Measurements from ENCODE around the gene TFIP11. TPM values are rescaled to one million over a fixed set of nuclear protein-coding genes. Genes with fewer than 3 reads are reported as not detected.

The TFIP11 gene
- total and polyA plus RNA-seq, 3 experiments from 2014 or later, result 41.5 to 58.8 (median 53.9) TPM

DNA sequence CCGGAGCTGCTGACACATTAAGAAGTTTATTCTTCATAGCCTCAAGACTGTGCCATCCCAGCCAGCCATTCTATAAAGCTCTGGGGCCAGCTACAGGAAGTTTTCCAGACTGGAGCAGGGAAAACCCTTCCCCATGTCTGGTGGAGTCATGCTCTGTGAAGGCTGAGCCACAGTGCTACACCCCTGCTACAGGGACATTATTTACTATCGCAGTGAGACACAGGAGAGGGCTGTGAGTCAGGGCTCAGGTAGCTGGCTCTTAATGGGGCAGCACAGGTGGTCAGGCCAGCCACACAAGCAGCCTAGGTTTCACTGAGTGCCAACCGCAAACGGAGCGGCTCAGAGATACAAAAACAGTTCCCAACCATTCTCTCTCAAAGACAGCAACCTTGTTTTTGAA lies 40.8 kb downstream of the TFIP11 start:
- Mint-ChIP-seq H3K4me3 (no peak overlapping the region), H3K36me3 (peaks cover 14 to 88% (median 26%) of the 10 kb centered on the region in 3 donors), H3K27me3 (no peaks in the 10 kb centered on the region), H3K9me3 (no peaks in the 10 kb centered on the region), H3K27ac (peak overlapping the region in 1 of 8 donors; percentile 54), H3K4me1 (peaks cover 0 to 6% (median 5%) of the 10 kb centered on the region in 3 donors)
- H3K4me3 ChIP-seq (ENCODE audit: low read length), result no peak overlapping the region
- no peak overlapping the region for H3K27ac ChIP-seq (ENCODE audit: low read depth, low read length)
- H3K36me3 ChIP-seq (ENCODE audit: insufficient read depth, low read length), result peaks cover 55% of the 10 kb centered on the region
- H3K4me1 ChIP-seq (ENCODE audit: insufficient read depth, low read length), result no peaks in the 10 kb centered on the region
- CTCF ChIA-PET, result interaction anchor here (0.8 kb wide), 1 partner anchor 10 kb away, joined by 3 read pairs; no protein-coding TSS in a partner anchor
- no peaks in the 10 kb centered on the region for H3K9me3 ChIP-seq (ENCODE audit: low read length)
- DNase-seq, result no peak
- H3K27me3 ChIP-seq (ENCODE audit: insufficient read depth, low read length, poor library complexity, severe bottlenecking), result no peaks in the 10 kb centered on the region
- POLR2A ChIA-PET, result no interaction called here

DNA sequence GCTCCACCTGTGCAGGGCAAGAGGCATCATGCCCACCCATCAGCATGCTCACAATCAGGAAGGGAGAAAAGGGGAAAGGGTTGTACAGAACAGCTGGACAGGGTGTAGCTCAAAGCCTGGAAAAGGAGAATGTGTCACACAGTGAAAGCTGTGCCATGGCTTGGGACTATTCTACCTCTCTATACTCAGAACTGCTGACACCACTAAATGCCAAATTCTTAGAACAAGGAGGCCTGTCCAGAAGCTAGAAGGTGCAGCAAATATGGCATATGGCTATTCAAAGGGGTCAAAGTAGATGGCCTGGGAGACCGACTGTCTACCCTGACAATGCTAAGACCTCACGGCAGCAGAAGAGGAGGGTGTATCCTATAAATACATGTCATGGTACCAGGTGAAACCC lies 41.5 kb downstream of the TFIP11 start:
- Histone ChIP-seq H3K36me3 (ENCODE audit: insufficient read depth, low read length) (peaks cover 59% of the 10 kb centered on the region), H3K9me3 (ENCODE audit: low read length) (no peaks in the 10 kb centered on the region), H3K27me3 (ENCODE audit: insufficient read depth, low read length, poor library complexity, severe bottlenecking) (no peaks in the 10 kb centered on the region), H3K27ac (ENCODE audit: low read depth, low read length) (no peak overlapping the region), H3K4me3 (ENCODE audit: low read length) (no peak overlapping the region), H3K4me1 (ENCODE audit: insufficient read depth, low read length) (no peaks in the 10 kb centered on the region)
- ChIA-PET POLR2A (no interaction called here), CTCF (no interaction called here)
- Mint-ChIP-seq H3K4me1 (peaks cover 0 to 5% (median 4%) of the 10 kb centered on the region in 3 donors), H3K36me3 (peaks cover 14 to 92% (median 28%) of the 10 kb centered on the region in 3 donors), H3K27me3 (no peaks in the 10 kb centered on the region), H3K4me3 (no peak overlapping the region), H3K27ac (no peak overlapping the region), H3K9me3 (no peaks in the 10 kb centered on the region)
- no peak for DNase-seq

DNA sequence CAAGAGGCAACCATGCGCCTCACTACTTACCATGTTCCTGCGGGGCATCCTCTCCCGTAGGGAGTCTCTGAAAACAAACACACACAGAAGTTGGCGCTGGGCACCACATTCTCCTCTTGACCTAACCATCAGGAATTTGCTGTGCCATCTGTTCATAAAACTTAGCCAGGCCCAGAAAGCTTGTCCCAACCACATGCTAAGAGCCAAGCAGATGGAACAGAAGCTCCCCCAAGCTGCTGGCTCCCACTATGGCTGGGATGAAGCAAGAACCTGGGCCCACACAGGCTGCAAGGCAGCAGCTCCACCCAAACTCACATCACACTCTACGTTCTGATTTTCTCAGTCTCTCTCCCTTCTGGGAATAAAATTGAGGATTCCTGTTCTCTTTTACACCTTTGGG lies 46.1 kb downstream of the TFIP11 start:
- ChIA-PET CTCF (interaction anchor here (1.3 kb wide), 1 partner anchor 102 kb away, joined by 3 read pairs; no protein-coding TSS in a partner anchor), POLR2A (no interaction called here)
- no peak for DNase-seq
- Histone ChIP-seq H3K9me3 (ENCODE audit: low read length) (no peaks in the 10 kb centered on the region), H3K36me3 (ENCODE audit: insufficient read depth, low read length) (peaks cover 65% of the 10 kb centered on the region), H3K4me1 (ENCODE audit: insufficient read depth, low read length) (no peaks in the 10 kb centered on the region), H3K4me3 (ENCODE audit: low read length) (no peak overlapping the region), H3K27ac (ENCODE audit: low read depth, low read length) (no peak overlapping the region), H3K27me3 (ENCODE audit: insufficient read depth, low read length, poor library complexity, severe bottlenecking) (no peaks in the 10 kb centered on the region)
- no peaks in the 10 kb centered on the region for H3K27me3 Mint-ChIP-seq
- peaks cover 0 to 2% (median 2%) of the 10 kb centered on the region in 3 donors for H3K4me1 Mint-ChIP-seq
- peak overlapping the region in 1 of 8 donors; percentile 50 for H3K27ac Mint-ChIP-seq
- H3K4me3 Mint-ChIP-seq, result no peak overlapping the region
- H3K9me3 Mint-ChIP-seq, result no peaks in the 10 kb centered on the region
- peaks cover 8 to 93% (median 23%) of the 10 kb centered on the region in 3 donors for H3K36me3 Mint-ChIP-seq

GRCh38 chr22:26464312-26464711 lies 48.0 kb downstream of the TFIP11 start:
- Histone ChIP-seq H3K27me3 (ENCODE audit: insufficient read depth, low read length, poor library complexity, severe bottlenecking) (no peaks in the 10 kb centered on the region), H3K27ac (ENCODE audit: low read depth, low read length) (no peak overlapping the region), H3K9me3 (ENCODE audit: low read length) (no peaks in the 10 kb centered on the region), H3K36me3 (ENCODE audit: insufficient read depth, low read length) (peaks cover 50% of the 10 kb centered on the region), H3K4me1 (ENCODE audit: insufficient read depth, low read length) (no peaks in the 10 kb centered on the region), H3K4me3 (ENCODE audit: low read length) (no peak overlapping the region)
- Mint-ChIP-seq H3K4me1 (peaks cover 2 to 5% (median 2%) of the 10 kb centered on the region in 3 donors), H3K9me3 (no peaks in the 10 kb centered on the region), H3K4me3 (no peak overlapping the region), H3K27me3 (no peaks in the 10 kb centered on the region), H3K27ac (peak overlapping the region in 1 of 8 donors; percentile 17), H3K36me3 (peaks cover 2 to 91% (median 20%) of the 10 kb centered on the region in 3 donors)
- POLR2A ChIA-PET, result no interaction called here
- CTCF ChIA-PET, result interaction anchor here (2.6 kb wide), 1 partner anchor 100 kb away, joined by 10 read pairs; no protein-coding TSS in a partner anchor
- DNase-seq, result no peak

DNA sequence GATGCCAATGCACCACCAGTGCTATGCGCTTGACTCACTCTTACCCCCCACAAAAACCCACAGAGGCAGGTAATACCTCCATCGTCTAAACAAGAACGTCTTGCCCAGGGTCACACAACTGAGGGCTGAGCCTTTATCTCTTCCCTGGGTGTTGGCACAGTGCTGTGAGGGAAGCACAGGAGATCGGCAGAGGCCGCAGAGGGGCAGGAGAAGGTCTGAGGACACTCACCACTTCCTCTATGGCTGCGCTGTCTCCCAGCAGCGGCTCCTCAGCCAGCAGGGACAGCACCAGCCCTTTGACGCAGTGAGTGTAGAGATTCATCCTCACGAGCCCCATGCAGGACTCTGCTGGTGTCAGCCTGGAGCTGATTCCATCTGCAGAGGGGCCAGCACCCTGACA lies 48.6 kb downstream of the TFIP11 start:
- H3K27me3 Mint-ChIP-seq, result no peaks in the 10 kb centered on the region
- H3K4me3 ChIP-seq (ENCODE audit: low read length), result no peak overlapping the region
- H3K27ac Mint-ChIP-seq, result no peak overlapping the region
- H3K27me3 ChIP-seq (ENCODE audit: insufficient read depth, low read length, poor library complexity, severe bottlenecking), result no peaks in the 10 kb centered on the region
- H3K27ac ChIP-seq (ENCODE audit: low read depth, low read length), result no peak overlapping the region
- ChIA-PET POLR2A (no interaction called here), CTCF (interaction anchor here (1.4 to 2.6 kb wide), 2 partner anchors 29 to 99 kb away, joined by 3 to 10 read pairs; no protein-coding TSS in a partner anchor)
- H3K4me1 ChIP-seq (ENCODE audit: insufficient read depth, low read length), result no peaks in the 10 kb centered on the region
- H3K4me1 Mint-ChIP-seq, result peaks cover 2 to 5% (median 2%) of the 10 kb centered on the region in 3 donors
- H3K4me3 Mint-ChIP-seq, result no peak overlapping the region
- no peaks in the 10 kb centered on the region for H3K9me3 Mint-ChIP-seq
- no peak for DNase-seq
- H3K36me3 ChIP-seq (ENCODE audit: insufficient read depth, low read length), result peaks cover 44% of the 10 kb centered on the region
- no peaks in the 10 kb centered on the region for H3K9me3 ChIP-seq (ENCODE audit: low read length)
- peaks cover 0 to 91% (median 15%) of the 10 kb centered on the region in 3 donors for H3K36me3 Mint-ChIP-seq

GRCh38 chr22:26463101-26463661 lies 49.1 kb downstream of the TFIP11 start:
- Mint-ChIP-seq H3K4me3 (no peak overlapping the region), H3K36me3 (peaks cover 0 to 91% (median 13%) of the 10 kb centered on the region in 3 donors), H3K9me3 (no peaks in the 10 kb centered on the region), H3K4me1 (peaks cover 2 to 5% (median 2%) of the 10 kb centered on the region in 3 donors), H3K27ac (peak overlapping the region in 1 of 8 donors; percentile 60), H3K27me3 (no peaks in the 10 kb centered on the region)
- Histone ChIP-seq H3K36me3 (ENCODE audit: insufficient read depth, low read length) (peaks cover 39% of the 10 kb centered on the region), H3K27me3 (ENCODE audit: insufficient read depth, low read length, poor library complexity, severe bottlenecking) (no peaks in the 10 kb centered on the region), H3K4me1 (ENCODE audit: insufficient read depth, low read length) (no peaks in the 10 kb centered on the region), H3K27ac (ENCODE audit: low read depth, low read length) (no peak overlapping the region), H3K9me3 (ENCODE audit: low read length) (no peaks in the 10 kb centered on the region), H3K4me3 (ENCODE audit: low read length) (no peak overlapping the region)
- POLR2A ChIA-PET, result no interaction called here
- no peak for DNase-seq
- CTCF ChIA-PET, result interaction anchor here (1.4 to 2.6 kb wide), 2 partner anchors 29 to 99 kb away, joined by 3 to 10 read pairs; no protein-coding TSS in a partner anchor

GRCh38 chr22:26462641-26463040 lies 49.6 kb downstream of the TFIP11 start:
- ChIA-PET POLR2A (no interaction called here), CTCF (interaction anchor here (1.4 to 2.6 kb wide), 3 partner anchors 28 to 98 kb away, joined by 3 to 10 read pairs (median 3); no protein-coding TSS in a partner anchor)
- H3K4me3 Mint-ChIP-seq, result no peak overlapping the region
- DNase-seq, result no peak
- H3K27ac Mint-ChIP-seq, result no peak overlapping the region
- Histone ChIP-seq H3K9me3 (ENCODE audit: low read length) (no peaks in the 10 kb centered on the region), H3K4me3 (ENCODE audit: low read length) (no peak overlapping the region), H3K27ac (ENCODE audit: low read depth, low read length) (no peak overlapping the region), H3K4me1 (ENCODE audit: insufficient read depth, low read length) (no peaks in the 10 kb centered on the region), H3K36me3 (ENCODE audit: insufficient read depth, low read length) (peaks cover 36% of the 10 kb centered on the region), H3K27me3 (ENCODE audit: insufficient read depth, low read length, poor library complexity, severe bottlenecking) (no peaks in the 10 kb centered on the region)
- peaks cover under 1 to 93% (median 15%) of the 10 kb centered on the region in 3 donors for H3K36me3 Mint-ChIP-seq
- H3K9me3 Mint-ChIP-seq, result no peaks in the 10 kb centered on the region
- peaks cover 2 to 5% (median 2%) of the 10 kb centered on the region in 3 donors for H3K4me1 Mint-ChIP-seq
- H3K27me3 Mint-ChIP-seq, result no peaks in the 10 kb centered on the region

GRCh38 chr22:26462051-26462450 lies 50.2 kb downstream of the TFIP11 start:
- Histone ChIP-seq H3K4me1 (ENCODE audit: insufficient read depth, low read length) (no peaks in the 10 kb centered on the region), H3K27ac (ENCODE audit: low read depth, low read length) (no peak overlapping the region), H3K9me3 (ENCODE audit: low read length) (no peaks in the 10 kb centered on the region), H3K27me3 (ENCODE audit: insufficient read depth, low read length, poor library complexity, severe bottlenecking) (no peaks in the 10 kb centered on the region), H3K4me3 (ENCODE audit: low read length) (no peak overlapping the region), H3K36me3 (ENCODE audit: insufficient read depth, low read length) (peaks cover 36% of the 10 kb centered on the region)
- peaks cover 2 to 5% (median 2%) of the 10 kb centered on the region in 3 donors for H3K4me1 Mint-ChIP-seq
- no peaks in the 10 kb centered on the region for H3K9me3 Mint-ChIP-seq
- no peak overlapping the region for H3K27ac Mint-ChIP-seq
- ChIA-PET POLR2A (no interaction called here), CTCF (interaction anchor here (0.8 to 3.4 kb wide), 8 partner anchors 9 to 97 kb away, joined by 3 to 15 read pairs (median 3); no protein-coding TSS in a partner anchor)
- no peaks in the 10 kb centered on the region for H3K27me3 Mint-ChIP-seq
- peaks cover 4 to 92% (median 18%) of the 10 kb centered on the region in 3 donors for H3K36me3 Mint-ChIP-seq
- no peak overlapping the region for H3K4me3 Mint-ChIP-seq
- no peak for DNase-seq
